LNCaP clone FGC (cell line): ENCODE results near the gene MDH1.
"Not testable (repeated sequence)": the region's sequence is repeated elsewhere in the genome, so short reads cannot be mapped to it uniquely, and the experiment has no call there.

Experiments
- DNase-seq: peaks from one replicate; pipeline ENCODE4 v3.0.0-alpha.2; 2011; ENCODE audit warnings: low read depth
- H3K4me3 ChIP-seq: 2 replicates; pipeline ENCODE4 v1.5.1; 2011; ENCODE audit warnings: mild to moderate bottlenecking, low read depth, low read length, control low read depth
- CTCF ChIP-seq: IDR thresholded peaks from 2 replicates; pipeline ENCODE4 v1.5.1; 2012; ENCODE audit warnings: mild to moderate bottlenecking; ENCODE audit not compliant: control insufficient read depth, insufficient read depth; ENCODE audit errors: extremely low read depth

The MDH1 gene

GRCh38 chr2:63555931-63556330 is 32.8 kb upstream of the MDH1 start:
- DNase-seq = peak; percentile 22

GRCh38 chr2:63557819-63558218 is 30.9 kb upstream of the MDH1 start:
- not testable (repeated sequence) for H3K4me3 ChIP-seq, DNase-seq

More at GRCh38 chr2:63555931-63556330, 32.8 kb upstream of the MDH1 start:
- no peak overlapping the region for H3K4me3 ChIP-seq
- no peak for TF ChIP-seq CTCF

- not testable (repeated sequence) for DNase-seq, H3K4me3 ChIP-seq
Measured at GRCh38 chr2:63558922-63559321, 29.8 kb upstream of the MDH1 start.

GRCh38 chr2:63562751-63563150 is 26.0 kb upstream of the MDH1 start:
- TF ChIP-seq CTCF = no peak
- H3K4me3 ChIP-seq = no peak overlapping the region
- no peak for DNase-seq

- no peak for DNase-seq
- H3K4me3 ChIP-seq = no peak overlapping the region
- no peak for TF ChIP-seq CTCF
Measured at GRCh38 chr2:63569740-63570139, 19.0 kb upstream of the MDH1 start.

GRCh38 chr2:63571291-63571690 is 17.5 kb upstream of the MDH1 start:
- no peak overlapping the region for H3K4me3 ChIP-seq
- no peak for DNase-seq
- TF ChIP-seq CTCF = no peak

GRCh38 chr2:63572001-63572400 is 16.8 kb upstream of the MDH1 start:
- TF ChIP-seq CTCF = no peak
- no peak for DNase-seq
- H3K4me3 ChIP-seq = no peak overlapping the region

GRCh38 chr2:63573026-63573425 is 15.7 kb upstream of the MDH1 start:
- not testable (repeated sequence) for H3K4me3 ChIP-seq, DNase-seq

- DNase-seq, H3K4me3 ChIP-seq: not testable (repeated sequence)
Measured at GRCh38 chr2:63573726-63574345, 14.9 kb upstream of the MDH1 start.
